T-cell (primary cell): ENCODE measurements around the gene ALDH3B1. TPM values are rescaled to one million over a fixed set of nuclear protein-coding genes. Genes with fewer than 3 reads are reported as not detected.

ENCODE experiments used
- ATAC-seq, 4 experiments: fragments of 200-7000 bp in 3 of 4; fragments of 150-1000 bp in 1 of 4; cut with Tn5 transposase; replicated peaks in 1 of 4; 1 replicate in 3 of 4; 2 replicates in 1 of 4; pipeline ENCODE4 v1.10.0; 2021; ENCODE audit warnings: moderate library complexity in 3 of 4, mild to moderate bottlenecking in 2 of 4, moderate number of reproducible peaks in 1 of 4
- CTCF ChIA-PET, 2 donors: fragments of 300-600 bp; sonication (Branson Sonifier 250); formaldehyde crosslinking; loops; one replicate each; lab custom pipeline; 2022; ENCODE audit warnings: antibody characterized with exemption in 2 of 2; lab: Charles Lee
- POLR2A ChIA-PET, 2 donors: fragments of 300-600 bp; sonication (Branson Sonifier 250); formaldehyde crosslinking; loops; one replicate each; lab custom pipeline; 2022; ENCODE audit warnings: antibody characterized with exemption in 2 of 2; lab: Charles Lee
- DNase-seq, 35 experiments: peaks; one replicate each; pipeline versions ENCODE4 v3.0.0 to v3.0.0-alpha.2; 2013 to 2023
- H3K27ac ChIP-seq: one replicate; pipeline ENCODE4 v1.5.1; 2013; ENCODE audit warnings: low read length
- H3K27me3 ChIP-seq, 2 experiments: replicated peaks in 1 of 2; 1 replicate in 1 of 2; 2 replicates in 1 of 2; pipeline versions ENCODE4 v1.6.1 to v1.7.0; 2013; ENCODE audit warnings: low read length in 1 of 2, mixed read lengths in 1 of 2; ENCODE audit not compliant: control insufficient read depth in 2 of 2, insufficient read depth in 2 of 2; ENCODE audit errors: extremely low read depth in 1 of 2
- H3K36me3 ChIP-seq, 2 donors: 1 replicate in 1 of 2; 2 replicates in 1 of 2; pipeline versions ENCODE4 v1.6.1 to v1.7.0; 2013; ENCODE audit warnings: low read length in 1 of 2; ENCODE audit not compliant: control insufficient read depth in 2 of 2, insufficient read depth in 1 of 2; ENCODE audit errors: extremely low read depth in 1 of 2
- H3K4me1 ChIP-seq, 2 experiments: 1 replicate in 1 of 2; 2 replicates in 1 of 2; pipeline versions ENCODE4 v1.6.1 to v1.7.0; 2013; ENCODE audit warnings: low read length in 2 of 2, mixed read lengths in 1 of 2; ENCODE audit not compliant: insufficient read depth in 2 of 2, control insufficient read depth in 1 of 2; ENCODE audit errors: extremely low read depth in 1 of 2
- H3K4me3 ChIP-seq, 2 donors: 1 replicate in 1 of 2; 2 replicates in 1 of 2; pipeline versions ENCODE4 v1.5.1 to v1.7.0; 2013; ENCODE audit warnings: mild to moderate bottlenecking in 2 of 2, low read length in 1 of 2, moderate library complexity in 1 of 2; ENCODE audit not compliant: control insufficient read depth in 1 of 2; ENCODE audit errors: extremely low read depth in 1 of 2
- H3K9me3 ChIP-seq: 2 replicates; pipeline ENCODE4 v1.7.0; 2013
- H3K27ac Mint-ChIP-seq, 2 donors: one replicate each; pipeline ENCODE4 v1.8.0; 2020 to 2021; ENCODE audit warnings: mild to moderate bottlenecking in 2 of 2, mixed read lengths in 2 of 2
- H3K27me3 Mint-ChIP-seq, 2 donors: one replicate each; pipeline ENCODE4 v1.8.0; 2021 to 2022; ENCODE audit warnings: mixed read lengths in 2 of 2
- H3K36me3 Mint-ChIP-seq: one replicate; pipeline ENCODE4 v1.8.0; 2021; ENCODE audit warnings: mixed read lengths
- H3K4me1 Mint-ChIP-seq, 3 donors: one replicate each; pipeline ENCODE4 v1.8.0; 2020 to 2022; ENCODE audit warnings: mixed read lengths in 3 of 3, mild to moderate bottlenecking in 1 of 3
- H3K4me3 Mint-ChIP-seq, 3 donors: one replicate each; pipeline ENCODE4 v1.8.0; 2020 to 2022; ENCODE audit warnings: mild to moderate bottlenecking in 3 of 3, mixed read lengths in 3 of 3, moderate library complexity in 3 of 3
- H3K9me3 Mint-ChIP-seq, 3 donors: one replicate each; pipeline ENCODE4 v1.8.0; 2020 to 2022; ENCODE audit warnings: mixed read lengths in 3 of 3
- WGBS: methylation state at CpG from one replicate; pipeline ENCODE4 v1.1.5; 2013; ENCODE audit warnings: missing lambda C conversion rate; ENCODE audit not compliant: insufficient coverage; 5-methylcytosine and 5-hydroxymethylcytosine counted together
- total RNA-seq, 35 experiments: library from RNA in 6 of 35; stranded (reverse) in 6 of 35; fragments of 120-200 nt in 1 of 35; gene quantifications; one replicate each; pipeline versions ENCODE4 v1.2.1 to v1.2.4 and lab custom pipeline; 2013 to 2026

Gene ALDH3B1
- total RNA-seq, 5 donors from 2014 or later (not counting 1 experiment from before 2014, with no cell fraction given): 0.20 to 0.53 (median 0.25) TPM

DNA sequence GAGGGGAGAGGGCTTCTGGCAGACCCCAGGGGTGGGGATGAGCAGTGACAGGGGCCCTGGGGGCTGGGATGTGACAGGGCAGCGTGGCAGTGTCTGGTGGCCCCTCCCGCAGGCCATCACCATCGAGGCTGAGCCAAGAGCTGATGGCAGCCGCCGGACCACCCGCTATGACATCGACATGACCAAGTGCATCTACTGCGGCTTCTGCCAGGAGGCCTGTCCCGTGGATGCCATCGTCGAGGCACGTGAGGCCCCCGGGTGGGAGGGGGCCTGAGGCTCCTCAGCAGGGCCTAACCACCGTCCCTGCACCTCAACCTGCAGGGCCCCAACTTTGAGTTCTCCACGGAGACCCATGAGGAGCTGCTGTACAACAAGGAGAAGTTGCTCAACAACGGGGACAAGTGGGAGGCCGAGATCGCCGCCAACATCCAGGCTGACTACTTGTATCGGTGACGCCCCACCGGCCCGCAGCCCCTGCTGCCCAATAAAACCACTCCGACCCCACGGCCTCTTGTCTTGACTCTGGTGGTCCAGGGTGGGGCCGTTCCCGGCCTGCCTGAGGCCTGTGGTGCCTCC is 26.1 kb downstream of the ALDH3B1 start:
- CTCF ChIA-PET: no interaction called here
- POLR2A ChIA-PET: no interaction called here

DNA sequence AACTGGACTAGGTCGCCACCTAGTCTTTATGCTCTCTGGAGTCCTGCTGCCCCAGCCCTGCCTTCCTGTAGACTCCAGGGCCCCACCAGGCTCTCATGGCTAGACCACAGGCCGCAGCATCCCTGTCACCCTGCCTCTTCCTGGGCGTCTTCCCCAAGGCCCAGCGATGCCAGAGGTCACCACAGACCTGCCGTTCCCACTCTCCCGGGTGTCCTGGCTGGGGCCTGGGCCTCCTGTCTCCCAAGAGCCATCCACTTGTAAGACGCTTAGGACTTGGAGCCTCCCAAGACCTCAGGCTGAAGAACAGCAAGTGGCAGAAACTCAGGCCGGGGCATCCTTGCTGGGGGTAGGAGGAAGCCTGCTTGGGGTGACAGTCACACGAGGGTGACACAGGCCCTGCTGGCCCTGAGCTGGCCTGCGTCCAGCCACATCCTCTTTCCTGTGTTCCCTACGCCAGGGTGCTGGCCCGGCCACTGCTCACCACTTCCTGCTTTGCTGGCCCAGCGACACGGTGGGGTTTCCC is 26.7 kb downstream of the ALDH3B1 start:
- Histone ChIP-seq H3K27me3 (no peaks in the 10 kb centered on the region), H3K9me3 (no peaks in the 10 kb centered on the region), H3K36me3 (peaks cover 8 to 26% of the 10 kb centered on the region in 2 donors), H3K27ac (peak overlapping the region; percentile 74), H3K4me1 (peaks cover 4 to 77% of the 10 kb centered on the region in 2 experiments), H3K4me3 (no peak overlapping the region)
- Mint-ChIP-seq H3K4me1 (peaks cover 23 to 41% (median 24%) of the 10 kb centered on the region in 3 donors), H3K9me3 (no peaks in the 10 kb centered on the region), H3K4me3 (peak overlapping the region in 1 of 3 donors; percentile 55), H3K36me3 (peaks cover 3% of the 10 kb centered on the region), H3K27me3 (no peaks in the 10 kb centered on the region), H3K27ac (peak overlapping the region; percentile 74 to 93)
- ChIA-PET CTCF (interaction anchor here in 1 of 2 donors (0.6 kb wide), 1 partner anchor 234 kb away, joined by 3 read pairs; no protein-coding TSS in a partner anchor), POLR2A (no interaction called here)
- ATAC-seq (no peak), DNase-seq (peak in 9 of 35 experiments; percentile 7 to 59 (median 30))
- 33% methylated on average over 10 of the region's 14 CpGs for WGBS

More for the DNA sequence above, 26.1 kb downstream of the ALDH3B1 start:
- H3K27me3 Mint-ChIP-seq: no peaks in the 10 kb centered on the region
- peaks cover 24 to 43% (median 28%) of the 10 kb centered on the region in 3 donors for H3K4me1 Mint-ChIP-seq
- no peak for DNase-seq
- Histone ChIP-seq H3K27me3 (no peaks in the 10 kb centered on the region), H3K36me3 (peaks cover 8 to 24% of the 10 kb centered on the region in 2 donors), H3K4me1 (peaks cover 7 to 77% of the 10 kb centered on the region in 2 experiments), H3K4me3 (no peak overlapping the region), H3K27ac (peak overlapping the region; percentile 74), H3K9me3 (no peaks in the 10 kb centered on the region)
- ATAC-seq: no peak
- H3K36me3 Mint-ChIP-seq: peaks cover 3% of the 10 kb centered on the region
- no peaks in the 10 kb centered on the region for H3K9me3 Mint-ChIP-seq
- WGBS: 90% methylated on average over 26 of the region's 27 CpGs
- peak overlapping the region; percentile 74 to 93 for H3K27ac Mint-ChIP-seq
- H3K4me3 Mint-ChIP-seq: no peak overlapping the region

DNA sequence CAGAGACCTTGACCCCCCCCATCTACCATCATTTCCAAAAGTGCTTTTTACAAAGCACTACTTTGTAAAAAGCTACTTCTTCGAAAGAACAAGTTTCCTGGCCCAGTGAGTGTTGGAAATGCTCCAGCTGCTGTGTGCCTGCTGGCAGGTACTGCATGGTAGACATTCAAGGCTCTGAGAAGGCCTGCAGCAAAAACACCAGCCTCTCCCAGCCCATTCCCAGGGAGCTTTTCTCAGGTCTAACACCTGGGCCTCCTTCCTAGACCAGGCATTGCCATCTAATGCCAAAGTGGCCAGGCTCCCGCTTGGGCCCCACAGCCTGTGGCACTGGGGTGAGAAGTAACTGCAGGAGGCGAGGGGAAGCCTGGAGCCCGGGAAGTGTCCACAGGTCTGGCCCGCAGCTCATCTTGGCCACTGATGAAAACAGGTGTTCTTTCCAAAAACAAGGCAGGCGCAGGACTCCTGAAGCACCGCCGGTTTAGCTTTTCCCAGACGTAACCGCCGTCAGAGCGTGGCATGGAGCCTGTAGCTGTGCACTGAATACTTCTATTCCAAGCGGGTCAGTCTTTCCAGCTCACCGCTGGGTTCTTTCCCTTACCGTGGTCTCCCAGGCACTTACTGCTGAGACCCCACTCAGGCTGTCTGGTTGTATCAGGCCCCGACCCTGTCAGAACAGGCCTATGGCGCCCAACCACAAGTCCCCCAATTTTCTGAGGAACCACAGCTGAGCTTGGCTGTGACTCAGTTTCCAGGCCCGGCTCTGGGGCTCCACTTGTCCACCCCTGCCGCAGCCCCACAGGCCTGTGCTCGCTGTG is 27.5 kb downstream of the ALDH3B1 start:
- ChIA-PET CTCF (interaction anchor here in 1 of 2 donors (0.6 kb wide), 1 partner anchor 234 kb away, joined by 3 read pairs; no protein-coding TSS in a partner anchor), POLR2A (no interaction called here)
- DNase-seq (no peak), ATAC-seq (no peak)
- Mint-ChIP-seq H3K4me1 (peaks cover 21 to 42% (median 21%) of the 10 kb centered on the region in 3 donors), H3K4me3 (peak overlapping the region; percentile 36 to 60 (median 55)), H3K27ac (peak overlapping the region; percentile 74 to 93), H3K9me3 (no peaks in the 10 kb centered on the region), H3K36me3 (peaks cover 3% of the 10 kb centered on the region), H3K27me3 (no peaks in the 10 kb centered on the region)
- peaks cover under 1 to 29% of the 10 kb centered on the region in 2 donors for H3K36me3 ChIP-seq
- H3K4me3 ChIP-seq: no peak overlapping the region
- peaks cover 4 to 77% of the 10 kb centered on the region in 2 experiments for H3K4me1 ChIP-seq
- H3K9me3 ChIP-seq: no peaks in the 10 kb centered on the region
- WGBS: 87% methylated on average over 20 of the region's 20 CpGs
- peak overlapping the region; percentile 74 for H3K27ac ChIP-seq
- H3K27me3 ChIP-seq: no peaks in the 10 kb centered on the region

DNA sequence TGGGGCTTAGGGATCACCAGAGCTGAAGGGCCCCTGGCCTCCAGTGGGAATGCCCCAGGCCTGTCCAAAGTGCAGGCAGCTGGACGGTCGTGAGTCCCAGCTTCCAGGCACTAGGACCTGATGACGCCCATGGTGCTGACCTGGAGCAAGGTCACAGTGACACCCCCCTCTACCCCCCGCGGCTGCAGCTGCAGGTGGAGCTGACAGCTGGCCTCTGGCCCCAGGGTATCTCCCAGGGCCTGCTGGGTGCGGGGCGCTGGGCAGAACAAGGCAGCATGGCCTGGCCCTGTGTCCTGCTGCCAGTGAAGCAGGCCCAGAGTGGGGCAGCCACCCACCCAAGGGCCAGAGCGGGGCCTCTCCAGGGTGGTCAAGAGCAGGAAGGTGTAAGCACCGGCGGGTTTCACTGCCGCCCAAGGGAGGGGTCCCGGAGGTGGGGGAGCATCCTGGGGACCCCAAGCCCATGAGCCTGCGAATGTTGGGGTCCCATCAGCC is 28.1 kb downstream of the ALDH3B1 start:
- POLR2A ChIA-PET: no interaction called here
- WGBS: 85% methylated on average over 10 of the region's 13 CpGs
- peak overlapping the region; percentile 80 to 93 for H3K4me3 ChIP-seq

DNA sequence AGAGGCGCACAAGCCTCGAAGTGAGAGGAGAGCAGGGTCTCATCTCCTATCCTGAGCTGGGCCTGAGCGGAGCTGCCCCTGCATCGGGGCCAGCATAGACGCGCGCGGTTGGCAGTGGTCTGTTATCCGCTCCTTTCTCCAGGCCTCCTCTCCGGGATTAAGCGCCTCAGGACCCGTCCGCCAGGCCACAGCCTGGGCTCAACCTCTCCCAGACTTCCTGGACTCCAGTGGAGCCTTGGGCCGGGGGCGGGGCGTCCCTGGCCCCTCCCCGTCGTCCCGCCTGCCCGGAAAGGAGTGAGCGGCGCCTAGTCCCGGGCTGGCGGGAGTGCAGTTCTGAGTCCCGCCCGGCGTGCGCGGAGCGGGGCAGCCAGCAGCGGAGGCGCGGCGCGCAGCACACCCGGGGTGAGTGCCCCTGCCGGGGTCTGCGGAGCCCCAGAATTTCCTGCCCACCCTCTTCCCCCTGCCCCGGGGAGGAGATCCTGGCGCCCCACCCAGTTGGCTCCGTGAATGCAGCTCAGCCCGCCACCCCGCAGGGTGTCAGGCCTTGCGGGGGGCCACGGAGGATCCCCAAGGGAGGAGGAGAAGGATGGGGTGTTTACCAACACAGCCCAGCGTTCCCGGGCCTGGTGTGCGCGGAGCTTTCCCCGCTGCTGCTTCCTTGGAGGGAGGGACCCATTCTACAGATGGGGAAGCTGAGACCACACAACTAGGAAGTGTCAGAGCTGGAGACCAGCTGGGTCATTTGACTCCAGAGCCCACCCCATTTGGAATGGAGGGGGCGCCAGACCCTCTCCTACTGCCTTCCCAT is 28.8 kb downstream of the ALDH3B1 start, which contains the start of gene TCIRG1:
Gene TCIRG1, plus strand, starts transcription at position 308 of the 808 bp plus-strand sequence. CDS start 2,247 bp downstream, outside the sequence.
- Histone ChIP-seq H3K27ac (peak within 1 kb of the TSS; percentile 81), H3K36me3 (peaks cover 4 to 27% of the 10 kb centered on the region in 2 donors), H3K27me3 (no peaks in the 10 kb centered on the region), H3K4me1 (peaks cover 4 to 73% of the 10 kb centered on the region in 2 experiments), H3K9me3 (no peaks in the 10 kb centered on the region), H3K4me3 (peak within 1 kb of the TSS; percentile 80 to 93)
- ChIA-PET POLR2A (no interaction called here), CTCF (no interaction called here)
- Mint-ChIP-seq H3K36me3 (peaks cover under 1% of the 10 kb centered on the region), H3K9me3 (no peaks in the 10 kb centered on the region), H3K27ac (peak within 1 kb of the TSS; percentile 91 to 94), H3K4me1 (peaks cover 21 to 40% (median 21%) of the 10 kb centered on the region in 3 donors), H3K4me3 (peak within 1 kb of the TSS; percentile 84 to 93 (median 89)), H3K27me3 (no peaks in the 10 kb centered on the region)
- ATAC-seq (peak; percentile 62 to 70 (median 64)), DNase-seq (peak in 25 of 35 experiments; percentile 13 to 69 (median 34))
- WGBS: 11% methylated on average over 41 of the region's 51 CpGs

More for the DNA sequence above, 28.1 kb downstream of the ALDH3B1 start:
- peaks cover 4 to 75% of the 10 kb centered on the region in 2 experiments for H3K4me1 ChIP-seq
- Mint-ChIP-seq H3K36me3 (peaks cover 3% of the 10 kb centered on the region), H3K27ac (peak overlapping the region; percentile 36 to 83), H3K27me3 (no peaks in the 10 kb centered on the region), H3K4me1 (peaks cover 21 to 42% (median 21%) of the 10 kb centered on the region in 3 donors), H3K9me3 (no peaks in the 10 kb centered on the region), H3K4me3 (peak overlapping the region; percentile 31 to 93 (median 84))
- no peak for ATAC-seq
- no peaks in the 10 kb centered on the region for H3K27me3 ChIP-seq
- no peak for DNase-seq
- H3K36me3 ChIP-seq: peaks cover under 1 to 28% of the 10 kb centered on the region in 2 donors
- no peaks in the 10 kb centered on the region for H3K9me3 ChIP-seq
- peak overlapping the region; percentile 81 for H3K27ac ChIP-seq
- CTCF ChIA-PET: no interaction called here
